ENCODE data around the gene TOP3B. TPM values are rescaled to one million over a fixed set of nuclear protein-coding genes. Genes with fewer than 3 reads are reported as not detected.
"Not testable (repeated sequence)": the region's sequence is repeated elsewhere in the genome, so short reads cannot be mapped to it uniquely, and the experiment has no call there.

The TOP3B gene
- total and polyA plus RNA-seq, 2 donors from 2014 or later: 8.1 to 26.7 TPM

DNA sequence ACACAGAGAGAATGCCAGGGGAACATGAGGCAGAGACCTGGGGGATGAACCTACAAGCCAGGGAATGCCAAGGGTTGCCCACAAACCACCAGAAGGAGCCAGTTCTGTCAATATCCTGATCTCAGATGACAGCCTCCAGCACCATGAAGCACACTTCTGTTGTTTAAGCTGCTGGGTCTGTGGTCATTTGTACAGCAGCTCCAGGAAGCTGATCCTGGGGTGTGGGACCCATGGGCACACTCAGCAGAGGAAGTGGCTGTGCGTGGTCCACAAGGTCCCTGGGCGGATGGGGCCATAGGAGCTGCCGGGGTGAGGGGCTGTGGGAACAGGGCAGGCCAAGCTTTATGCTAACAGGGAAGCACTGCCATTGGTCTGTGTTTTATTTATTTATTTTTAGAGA, 42.1 kb downstream of the TOP3B start:
- TF ChIP-seq CTCF (IDR thresholded peaks at IDR 0.05; ENCODE audit: borderline replicate concordance, extremely low read depth, insufficient read depth): no peak
- DNase-seq: no peak
- no peaks in the 10 kb centered on the region for H3K27me3 ChIP-seq (ENCODE audit: control insufficient read depth, insufficient read depth, low read length)
- H3K9ac ChIP-seq (ENCODE audit: low read length in 3 of 3): no peak overlapping the region
- intact Hi-C loops (cut with DNase I): no loop called here
- no peak for FAIRE-seq
- H3K9me3 ChIP-seq (ENCODE audit: control insufficient read depth in 2 of 3, insufficient read depth in 1 of 3, low read length in 3 of 3): no peaks in the 10 kb centered on the region
- H3K4me3 ChIP-seq (ENCODE audit: low read length in 3 of 3): no peak overlapping the region
- H3K36me3 ChIP-seq (ENCODE audit: control insufficient read depth in 2 of 3, insufficient read depth in 3 of 3, low read length in 3 of 3): peaks cover 4 to 12% (median 7%) of the 10 kb centered on the region in 3 donors
- peak overlapping the region; percentile 34 to 80 for H3K27ac ChIP-seq (ENCODE audit: low read depth in 2 of 2, low read length in 2 of 2)
- peaks cover 0 to 57% (median 23%) of the 10 kb centered on the region in 3 donors for H3K4me1 ChIP-seq (ENCODE audit: control insufficient read depth in 2 of 3, insufficient read depth in 2 of 3, low read depth in 1 of 3, low read length in 3 of 3)

GRCh38 chr22:21939935-21940334, 42.7 kb downstream of the TOP3B start:
- Histone ChIP-seq H3K27ac (ENCODE audit: low read depth in 2 of 2, low read length in 2 of 2) (peak overlapping the region; percentile 49 to 90), H3K36me3 (ENCODE audit: control insufficient read depth in 2 of 3, insufficient read depth in 3 of 3, low read length in 3 of 3) (peaks cover 2 to 16% (median 3%) of the 10 kb centered on the region in 3 donors), H3K4me1 (ENCODE audit: control insufficient read depth in 2 of 3, insufficient read depth in 2 of 3, low read depth in 1 of 3, low read length in 3 of 3) (peaks cover 0 to 53% (median 23%) of the 10 kb centered on the region in 3 donors), H3K9ac (ENCODE audit: low read length in 3 of 3) (peak overlapping the region in 1 of 3 donors; percentile 31)
- intact Hi-C loops (cut with DNase I): loop anchor here (10.0 kb wide), 1 partner anchor 225 kb away; no protein-coding TSS in a partner anchor
- not testable (repeated sequence) for H3K4me3 ChIP-seq (ENCODE audit: low read length in 3 of 3); FAIRE-seq; H3K27me3 ChIP-seq (ENCODE audit: control insufficient read depth, insufficient read depth, low read length); H3K9me3 ChIP-seq (ENCODE audit: control insufficient read depth in 2 of 3, insufficient read depth in 1 of 3, low read length in 3 of 3); DNase-seq

GRCh38 chr22:21939461-21939913, 43.1 kb downstream of the TOP3B start:
- peak in 1 of 5 donors; percentile 43 for DNase-seq
- Histone ChIP-seq H3K4me3 (ENCODE audit: low read length in 3 of 3) (no peak overlapping the region), H3K36me3 (ENCODE audit: control insufficient read depth in 2 of 3, insufficient read depth in 3 of 3, low read length in 3 of 3) (peaks cover 0 to 12% (median 2%) of the 10 kb centered on the region in 3 donors), H3K4me1 (ENCODE audit: control insufficient read depth in 2 of 3, insufficient read depth in 2 of 3, low read depth in 1 of 3, low read length in 3 of 3) (peaks cover 0 to 50% (median 23%) of the 10 kb centered on the region in 3 donors), H3K9me3 (ENCODE audit: control insufficient read depth in 2 of 3, insufficient read depth in 1 of 3, low read length in 3 of 3) (no peaks in the 10 kb centered on the region), H3K27ac (ENCODE audit: low read depth in 2 of 2, low read length in 2 of 2) (peak overlapping the region; percentile 49 to 90), H3K9ac (ENCODE audit: low read length in 3 of 3) (peak overlapping the region in 1 of 3 donors; percentile 31), H3K27me3 (ENCODE audit: control insufficient read depth, insufficient read depth, low read length) (no peaks in the 10 kb centered on the region)
- no peak for TF ChIP-seq CTCF (IDR thresholded peaks at IDR 0.05; ENCODE audit: borderline replicate concordance, extremely low read depth, insufficient read depth)
- no peak for FAIRE-seq
- intact Hi-C loops (cut with DNase I): loop anchor here (10.0 kb wide), 1 partner anchor 225 kb away; no protein-coding TSS in a partner anchor

GRCh38 chr22:21938906-21939305, 43.7 kb downstream of the TOP3B start:
- H3K27ac ChIP-seq (ENCODE audit: low read depth in 2 of 2, low read length in 2 of 2): peak overlapping the region; percentile 90 to 98

More at GRCh38 chr22:21938906-21939305, 43.7 kb downstream of the TOP3B start:
- no peak for DNase-seq
- H3K9me3 ChIP-seq (ENCODE audit: control insufficient read depth in 2 of 3, insufficient read depth in 1 of 3, low read length in 3 of 3): no peaks in the 10 kb centered on the region
- H3K4me3 ChIP-seq (ENCODE audit: low read length in 3 of 3): no peak overlapping the region
- FAIRE-seq: no peak
- TF ChIP-seq CTCF (IDR thresholded peaks at IDR 0.05; ENCODE audit: borderline replicate concordance, extremely low read depth, insufficient read depth): no peak
- peaks cover 0 to 11% (median 2%) of the 10 kb centered on the region in 3 donors for H3K36me3 ChIP-seq (ENCODE audit: control insufficient read depth in 2 of 3, insufficient read depth in 3 of 3, low read length in 3 of 3)
- peak overlapping the region in 1 of 3 donors; percentile 80 for H3K9ac ChIP-seq (ENCODE audit: low read length in 3 of 3)
- H3K4me1 ChIP-seq (ENCODE audit: control insufficient read depth in 2 of 3, insufficient read depth in 2 of 3, low read depth in 1 of 3, low read length in 3 of 3): peaks cover 0 to 45% (median 23%) of the 10 kb centered on the region in 3 donors
- H3K27me3 ChIP-seq (ENCODE audit: control insufficient read depth, insufficient read depth, low read length): no peaks in the 10 kb centered on the region
- intact Hi-C loops (cut with DNase I): loop anchor here (10.0 kb wide), 1 partner anchor 224 kb away; no protein-coding TSS in a partner anchor

Data from kidney (tissue), 14 donors.